Epidermal melanocyte (primary cell): ENCODE results near the gene FAM32A.
A peak's percentile ranks its signal among the peaks of the same experiment; 100 is the strongest.
"Not testable (repeated sequence)": the region's sequence is repeated elsewhere in the genome, so short reads cannot be mapped to it uniquely, and the experiment has no call there.

ENCODE experiments used
- DNase-seq: peaks from one replicate; pipeline ENCODE4 v3.0.0; 2011; ENCODE audit warnings: low spot score; ENCODE audit not compliant: insufficient read length

The FAM32A gene

GRCh38 chr19:16164222-16164890 lies 20.9 kb upstream of the FAM32A start:
- no peak for DNase-seq

- no peak for DNase-seq
Measured at GRCh38 chr19:16166417-16166816, 18.8 kb upstream of the FAM32A start.

- no peak for DNase-seq
Measured at GRCh38 chr19:16167055-16167454, 18.2 kb upstream of the FAM32A start.

GRCh38 chr19:16168465-16169081 lies 16.6 kb upstream of the FAM32A start:
- no peak for DNase-seq

GRCh38 chr19:16170134-16170533 lies 15.1 kb upstream of the FAM32A start:
- no peak for DNase-seq

GRCh38 chr19:16175954-16176353 lies 9.3 kb upstream of the FAM32A start:
- no peak for DNase-seq

- not testable (repeated sequence) for DNase-seq
Measured at GRCh38 chr19:16178866-16179265, 6.3 kb upstream of the FAM32A start.

GRCh38 chr19:16180611-16181010 lies 4.6 kb upstream of the FAM32A start:
- DNase-seq: no peak

- no peak for DNase-seq
Measured at GRCh38 chr19:16184665-16185122, 516 bp upstream of the FAM32A start.

- DNase-seq: no peak
Measured at GRCh38 chr19:16185768-16186123, 536 bp downstream of the FAM32A start.

- no peak for DNase-seq
Measured at GRCh38 chr19:16188521-16188920, 3.3 kb downstream of the FAM32A start.

GRCh38 chr19:16190198-16190597 lies 5.0 kb downstream of the FAM32A start:
- DNase-seq: no peak

GRCh38 chr19:16190736-16191135 lies 5.5 kb downstream of the FAM32A start:
- DNase-seq: no peak

GRCh38 chr19:16191216-16191908 lies 6.2 kb downstream of the FAM32A start:
- no peak for DNase-seq

GRCh38 chr19:16193466-16193865 lies 8.3 kb downstream of the FAM32A start:
- DNase-seq: no peak

GRCh38 chr19:16197188-16197621 lies 12.0 kb downstream of the FAM32A start:
- DNase-seq: no peak

- peak; percentile 98 for DNase-seq
Measured at GRCh38 chr19:16197622-16198369, 12.6 kb downstream of the FAM32A start, which contains the start of gene AP1M1. Gene AP1M1 (plus strand): TSS chr19:16197911. CDS start chr19:16198027, 116 bp downstream.

- DNase-seq: no peak
Measured at GRCh38 chr19:16198370-16198651, 13.1 kb downstream of the FAM32A start.

- no peak for DNase-seq
Measured at GRCh38 chr19:16199275-16199932, 14.2 kb downstream of the FAM32A start.

- no peak for DNase-seq
Measured at GRCh38 chr19:16200038-16201010, 15.1 kb downstream of the FAM32A start.
